ENCODE data around the gene SLC29A1. TPM values are rescaled to one million over a fixed set of nuclear protein-coding genes. Genes with fewer than 3 reads are reported as not detected.

SLC29A1 gene
- total RNA-seq, 1 donor from 2014 or later: 59.8 TPM

Other genes starting within 250 kb of the SLC29A1 start
- 94.1 TPM for gene MRPL14, start 96.1 kb upstream of the SLC29A1 start, total RNA-seq
- gene TMEM63B, start 96.0 kb upstream of the SLC29A1 start, total RNA-seq: 119 TPM
- 1.6 TPM for gene CAPN11, start 64.8 kb upstream of the SLC29A1 start, total RNA-seq
- gene MYMX, start 6.7 kb upstream of the SLC29A1 start, total RNA-seq: 0.52 TPM
- 660 TPM for gene HSP90AB1, start 23.5 kb downstream of the SLC29A1 start, total RNA-seq
- 32.3 TPM for gene SLC35B2, start 33.9 kb downstream of the SLC29A1 start, total RNA-seq
- gene NFKBIE, start 42.0 kb downstream of the SLC29A1 start, total RNA-seq: 7.1 TPM
- not detected for gene TMEM151B, start 46.9 kb downstream of the SLC29A1 start, total RNA-seq
- 11.8 TPM for gene AARS2, start 89.8 kb downstream of the SLC29A1 start, total RNA-seq
- gene SPATS1, start 119.1 kb downstream of the SLC29A1 start, total RNA-seq: not detected
- 17.8 TPM for gene CDC5L, start 164.1 kb downstream of the SLC29A1 start, total RNA-seq